Left renal pelvis (tissue), 4 donors: ENCODE data around the gene AGTRAP. TPM values are rescaled to one million over a fixed set of nuclear protein-coding genes. Genes with fewer than 3 reads are reported as not detected.

ENCODE experiments used
- DNase-seq, 4 donors: peaks; one replicate each; pipeline ENCODE4 v3.0.0-alpha.2; 2013; ENCODE audit warnings: low read depth in 4 of 4, low spot score in 3 of 4
- polyA plus RNA-seq, 4 donors: library from polyadenylated mRNA; unstranded; fragments of 120-200 nt; gene quantifications; one replicate each; pipeline ENCODE4 v1.2.1, GENCODE V29; 2013; ENCODE audit not compliant: insufficient read length in 4 of 4

The AGTRAP gene
- polyA plus RNA-seq, 4 donors = 19.1 to 49.3 (median 38.9) TPM

GRCh38 chr1:11705596-11705995 lies 30.3 kb upstream of the AGTRAP start:
- DNase-seq = no peak

- no peak for DNase-seq
These were observed 29.6 kb upstream of the AGTRAP start for GRCh38 chr1:11706292-11706691.

- DNase-seq = no peak
These were observed 28.2 kb upstream of the AGTRAP start for GRCh38 chr1:11707621-11708276.

GRCh38 chr1:11708554-11709350 lies 27.2 kb upstream of the AGTRAP start:
- DNase-seq = no peak

- no peak for DNase-seq
These were observed 24.4 kb upstream of the AGTRAP start for GRCh38 chr1:11711490-11711889.

- no peak for DNase-seq
These were observed 23.7 kb upstream of the AGTRAP start for GRCh38 chr1:11712285-11712684.

GRCh38 chr1:11713095-11713494 lies 22.8 kb upstream of the AGTRAP start:
- DNase-seq = no peak

GRCh38 chr1:11714831-11715575 lies 20.9 kb upstream of the AGTRAP start:
- no peak for DNase-seq

GRCh38 chr1:11719313-11720032 lies 16.5 kb upstream of the AGTRAP start:
- no peak for DNase-seq

- no peak for DNase-seq
These were observed 15.9 kb upstream of the AGTRAP start for GRCh38 chr1:11720033-11720376.

GRCh38 chr1:11720525-11720924 lies 15.4 kb upstream of the AGTRAP start:
- no peak for DNase-seq

- DNase-seq = no peak
These were observed 14.6 kb upstream of the AGTRAP start for GRCh38 chr1:11721311-11721710.

- DNase-seq = no peak
These were observed 13.4 kb upstream of the AGTRAP start for GRCh38 chr1:11722538-11722937.

- DNase-seq = no peak
These were observed 10.3 kb upstream of the AGTRAP start for GRCh38 chr1:11725616-11726015.

- no peak for DNase-seq
These were observed 8.8 kb upstream of the AGTRAP start for GRCh38 chr1:11727119-11727518.

- no peak for DNase-seq
These were observed 7.7 kb upstream of the AGTRAP start for GRCh38 chr1:11728126-11728806.

GRCh38 chr1:11729155-11729497 lies 6.8 kb upstream of the AGTRAP start:
- DNase-seq = no peak

GRCh38 chr1:11729498-11730428 lies 6.2 kb upstream of the AGTRAP start:
- no peak for DNase-seq

- no peak for DNase-seq
These were observed 5.5 kb upstream of the AGTRAP start for GRCh38 chr1:11730429-11730891.
